NCI-H187 treated with DMSO at 0.1 percent for 48 hours (cell line): ENCODE measurements around the gene TSPYL4.

Experiments
- DNase-seq: peaks from one replicate; lab custom pipeline; 2025; lab: John Stamatoyannopoulos, UW

The TSPYL4 gene

DNA sequence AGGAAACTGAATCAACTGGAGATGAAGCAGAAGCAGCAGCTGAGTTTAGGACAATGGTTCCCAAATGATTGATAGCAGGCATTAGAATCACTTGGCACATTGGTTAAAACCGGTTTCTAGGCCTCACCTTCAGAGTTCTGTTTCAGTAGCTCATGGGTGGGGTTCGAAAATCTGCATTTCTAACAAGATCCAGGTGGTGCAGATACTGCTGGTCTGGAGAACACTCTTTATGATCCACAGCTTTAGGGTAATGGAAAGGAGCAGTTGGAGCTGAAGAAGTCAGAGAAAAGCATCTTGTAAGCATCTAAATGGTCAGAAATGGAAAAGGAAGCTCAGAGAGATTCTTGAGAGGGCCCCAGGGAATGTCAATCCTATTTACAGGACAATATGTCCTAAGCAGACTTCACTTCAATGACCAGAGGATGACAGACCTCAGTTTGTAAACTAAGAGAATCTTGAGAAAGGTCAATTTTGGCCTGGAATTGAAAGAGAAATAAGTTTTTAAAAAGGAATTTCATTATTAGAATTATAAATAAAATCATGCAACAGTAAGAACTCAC is 17.4 kb upstream of the TSPYL4 start:
- DNase-seq, result no peak

GRCh38 chr6:116268589-116269293 is 14.9 kb upstream of the TSPYL4 start:
- DNase-seq, result peak; percentile 28

DNA sequence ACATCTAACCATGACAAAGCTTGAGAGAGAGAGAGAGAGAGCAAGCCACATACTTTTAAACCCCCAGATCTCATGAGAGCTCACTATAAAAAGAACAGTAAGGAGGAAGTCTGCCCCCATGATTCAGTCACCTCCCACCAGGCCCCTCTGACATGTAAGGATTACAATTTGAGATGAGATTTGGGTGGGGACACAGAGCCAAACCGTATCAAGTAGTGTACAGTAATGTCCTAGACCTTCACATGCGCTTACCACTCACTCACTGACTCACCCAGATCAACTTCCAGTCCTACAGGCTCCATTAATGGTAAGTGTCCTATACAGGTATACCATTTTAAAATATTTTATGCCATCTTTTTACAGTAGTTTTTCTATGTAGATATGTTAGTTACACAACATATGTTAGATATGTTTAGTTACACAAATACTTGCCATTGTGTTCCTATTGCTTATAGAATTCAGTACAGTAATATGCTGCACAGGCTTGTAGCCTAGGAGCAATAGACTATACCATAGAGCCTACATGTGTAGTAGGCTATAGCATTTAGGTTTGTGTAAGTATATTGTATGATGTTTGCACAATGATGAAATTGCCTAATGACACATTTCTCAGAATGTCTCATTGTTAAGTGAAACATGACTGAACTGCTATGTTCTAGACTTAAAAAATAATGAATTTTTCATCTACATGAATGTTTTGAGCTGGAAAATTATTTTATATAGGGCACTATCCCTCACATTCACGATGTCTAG is 14.1 kb upstream of the TSPYL4 start:
- no peak for DNase-seq

DNA sequence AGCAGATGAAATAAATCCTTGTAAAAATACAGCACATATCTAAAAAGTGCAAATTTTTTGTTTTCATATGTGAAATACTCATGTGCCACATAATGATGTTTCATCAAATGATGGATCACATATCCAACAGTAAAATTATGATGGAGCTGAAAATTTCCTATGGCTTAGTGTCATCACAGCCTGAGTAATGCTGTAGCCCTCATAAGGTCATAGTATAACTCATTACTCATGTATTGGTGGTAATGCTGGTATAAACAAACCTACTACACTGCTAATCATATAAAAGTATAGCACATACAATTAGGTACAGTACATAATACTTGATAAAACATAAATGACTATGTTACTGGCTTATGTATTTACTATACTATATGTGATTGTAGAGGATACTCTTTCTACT is 12.9 kb upstream of the TSPYL4 start:
- no peak for DNase-seq

DNA sequence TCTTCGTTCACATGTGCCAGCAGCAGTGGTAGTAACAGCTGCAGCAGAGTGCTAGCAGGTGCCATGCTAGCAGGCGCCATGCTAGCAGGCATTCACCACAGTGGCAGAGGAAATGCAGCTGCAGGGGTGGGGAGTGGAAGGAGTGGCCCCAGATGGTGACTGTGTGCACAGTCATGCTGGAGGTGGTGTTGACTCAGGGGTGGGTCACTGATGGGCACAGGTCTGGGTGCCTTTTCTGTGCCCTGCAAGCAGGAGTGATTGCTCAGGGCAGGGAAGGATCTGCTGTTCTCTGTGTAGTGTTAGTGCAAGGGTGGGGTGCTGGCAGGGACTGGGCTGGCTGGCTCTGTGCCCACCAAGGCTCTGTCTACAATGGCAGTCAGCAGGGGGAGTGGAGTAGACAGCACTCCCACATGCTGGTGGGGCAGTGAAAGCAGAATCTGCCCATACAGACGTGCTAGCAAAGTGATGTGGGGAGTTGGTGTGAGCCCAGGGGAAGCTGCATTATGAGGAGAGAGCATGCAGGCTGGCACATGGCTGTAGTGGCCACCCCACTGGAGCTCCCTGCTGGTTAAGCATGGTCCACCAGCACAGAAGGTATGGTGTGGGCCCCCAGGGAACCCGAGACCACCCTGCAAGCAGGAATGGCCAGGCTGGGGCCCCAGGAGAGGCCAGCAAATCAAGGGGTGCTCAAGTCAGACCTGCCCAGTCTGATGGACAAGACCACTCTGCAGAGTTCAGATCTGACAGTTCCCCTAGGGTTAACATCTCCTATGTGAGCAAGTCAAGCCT is 11.4 kb upstream of the TSPYL4 start:
- no peak for DNase-seq

DNA sequence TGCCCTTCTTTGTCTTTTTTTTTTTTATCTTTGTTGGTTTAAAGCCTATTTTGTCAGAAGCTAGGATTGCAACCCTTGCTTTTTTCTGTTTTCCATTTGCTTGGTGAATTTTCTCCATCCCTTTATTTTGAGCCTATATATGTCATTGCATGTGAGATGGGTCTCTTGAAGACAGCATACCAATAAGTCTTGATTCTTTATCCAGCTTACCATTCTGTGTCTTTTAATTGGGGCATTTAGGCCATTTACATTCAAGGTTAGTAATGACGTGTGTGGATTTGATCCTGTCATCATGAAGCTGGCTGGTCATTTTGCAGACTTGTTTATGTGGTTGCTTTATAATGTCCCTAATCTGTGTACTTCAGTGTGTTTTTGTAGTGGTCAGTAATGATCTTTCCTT is 9.5 kb upstream of the TSPYL4 start:
- no peak for DNase-seq

GRCh38 chr6:116258520-116258919 is 4.6 kb upstream of the TSPYL4 start:
- DNase-seq, result no peak

GRCh38 chr6:116256694-116257093 is 2.8 kb upstream of the TSPYL4 start:
- DNase-seq, result no peak

DNA sequence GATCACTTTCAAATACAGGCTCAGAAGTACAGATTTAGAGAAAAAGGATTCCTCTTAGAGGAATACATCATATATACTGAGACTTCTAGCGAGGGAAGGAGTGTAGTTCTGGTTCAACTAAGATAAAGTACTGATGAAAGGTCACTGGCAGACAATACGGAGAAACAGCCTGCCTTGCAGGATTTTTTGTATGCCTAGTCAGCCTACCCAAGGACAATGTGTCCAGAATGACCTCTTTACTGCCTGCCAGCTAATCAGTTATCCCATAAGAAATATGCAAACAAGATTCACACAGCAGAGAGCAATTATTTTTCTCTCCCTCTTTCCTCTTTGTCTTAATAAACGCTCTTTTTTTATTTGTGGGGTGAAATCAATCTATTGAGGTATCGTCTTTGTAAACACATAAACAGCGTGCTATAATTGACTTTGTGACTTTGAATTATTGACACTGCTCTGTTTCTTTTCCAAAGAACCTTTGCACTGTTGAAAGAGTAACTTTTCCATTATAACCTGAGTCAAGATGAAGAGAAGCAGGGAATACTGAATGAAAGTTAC is 1.4 kb upstream of the TSPYL4 start:
- no peak for DNase-seq

DNA sequence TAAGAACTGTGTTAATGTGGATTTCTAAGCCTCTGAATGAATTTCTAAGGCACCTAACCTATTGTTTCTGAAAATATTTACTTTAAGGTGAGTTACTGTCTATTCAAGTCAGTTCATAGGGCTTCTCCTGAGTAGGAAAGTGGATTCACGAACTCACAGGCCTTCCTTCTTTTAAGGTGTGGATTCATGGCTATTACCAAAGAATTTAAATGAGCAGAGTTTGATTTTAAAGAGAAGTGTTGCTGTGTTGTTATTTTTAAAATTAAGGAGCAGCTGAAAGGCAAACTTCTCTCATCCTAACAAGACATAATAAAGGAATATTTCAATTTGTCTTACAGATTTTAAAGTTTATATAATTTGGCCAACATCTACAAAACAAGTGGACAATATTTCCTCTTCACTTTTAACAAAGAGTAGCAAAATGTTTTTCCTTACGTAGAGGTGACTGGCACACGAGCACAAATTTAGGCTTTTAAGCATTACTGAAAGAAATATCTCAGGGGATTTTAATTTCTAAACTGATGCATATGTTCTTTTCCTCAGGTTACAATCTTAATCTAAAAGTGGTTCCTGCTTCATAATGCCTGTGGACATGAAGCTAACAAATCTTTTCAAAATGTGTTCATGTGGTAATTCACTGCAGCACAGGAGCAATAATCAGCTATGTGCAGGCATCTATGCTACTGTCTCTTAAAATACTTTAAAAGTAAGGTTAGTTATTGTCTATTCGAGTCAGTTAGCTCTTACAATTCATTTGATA is 602 bp upstream of the TSPYL4 start:
- DNase-seq, result no peak

GRCh38 chr6:116253188-116253504 is 729 bp downstream of the TSPYL4 start:
- no peak for DNase-seq

- DNase-seq, result no peak
Observed at GRCh38 chr6:116251568-116252384, 2.1 kb downstream of the TSPYL4 start.

- no peak for DNase-seq
Observed at GRCh38 chr6:116248577-116248976, 5.3 kb downstream of the TSPYL4 start.

DNA sequence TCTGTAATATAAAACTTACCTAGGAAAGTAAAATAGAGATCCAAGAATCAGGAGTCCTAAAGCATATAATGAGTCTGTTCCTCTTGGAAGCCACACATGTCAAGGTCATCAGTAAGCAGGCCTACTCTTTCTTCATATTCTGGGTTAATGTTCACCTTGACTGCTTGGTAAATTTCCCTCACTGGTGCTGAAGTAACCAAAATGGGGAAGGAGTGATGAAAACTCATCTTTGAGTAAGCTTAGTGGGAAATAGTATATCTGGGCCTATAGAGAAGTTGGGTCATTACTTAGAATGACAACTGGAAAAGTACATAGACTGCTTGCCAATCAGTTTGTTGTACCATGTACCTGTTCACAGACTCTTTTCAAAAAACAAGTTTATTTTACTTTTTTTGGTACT is 6.6 kb downstream of the TSPYL4 start:
- no peak for DNase-seq

DNA sequence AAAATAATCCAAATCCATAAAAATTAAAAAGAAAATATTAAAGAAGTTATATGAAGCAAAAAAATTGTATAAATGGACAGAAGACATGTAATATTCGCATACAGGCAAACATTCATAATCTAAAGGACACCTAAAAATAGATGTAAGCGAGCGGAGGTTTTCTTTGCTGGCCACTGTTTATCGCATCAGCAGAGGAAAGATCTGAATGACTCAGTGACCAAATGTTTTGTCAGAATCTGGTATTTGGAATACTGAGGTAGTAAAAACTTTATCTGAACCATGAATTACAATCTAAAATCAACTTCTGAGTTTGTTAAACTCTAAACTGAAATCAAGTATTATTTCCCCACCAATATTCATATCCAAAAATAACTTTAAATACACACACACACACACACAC is 7.8 kb downstream of the TSPYL4 start:
- no peak for DNase-seq

DNA sequence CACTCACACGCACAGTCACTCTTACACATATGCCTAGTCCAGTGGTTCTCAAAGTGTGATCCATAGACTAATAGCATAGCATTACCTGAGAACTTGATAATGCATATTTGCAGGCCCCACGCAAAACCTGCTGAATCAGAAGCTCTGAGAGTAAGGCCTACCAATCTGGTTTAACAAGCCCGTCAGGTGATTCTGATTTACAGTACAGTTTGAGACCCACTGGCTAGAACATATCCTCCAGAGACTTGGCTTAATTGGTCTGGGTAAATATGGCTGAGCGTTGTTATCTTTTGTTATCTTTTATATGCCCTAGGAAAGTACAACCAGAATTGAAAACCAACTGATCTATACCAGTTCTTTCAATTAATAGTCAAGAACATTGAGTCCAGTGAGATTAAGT is 9.6 kb downstream of the TSPYL4 start:
- DNase-seq, result no peak

DNA sequence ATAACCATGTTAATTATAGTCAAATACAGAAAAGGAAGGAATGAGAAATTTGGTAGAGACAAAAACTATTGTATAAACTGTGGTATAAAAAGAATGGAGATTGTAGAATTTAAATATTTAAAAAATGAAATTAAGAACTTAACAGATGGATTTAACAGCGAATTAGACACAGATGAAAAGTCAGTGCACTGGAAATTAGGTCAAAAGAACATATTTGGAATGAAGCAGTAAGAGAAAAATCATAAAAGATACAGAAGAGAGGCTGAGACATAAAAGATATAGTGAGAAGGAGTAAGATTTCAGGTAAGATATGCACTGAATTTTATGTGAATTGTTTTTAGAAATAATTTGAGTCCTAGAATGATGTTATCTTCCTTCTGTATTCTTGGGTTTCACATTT is 14.0 kb downstream of the TSPYL4 start:
- no peak for DNase-seq

GRCh38 chr6:116239256-116239655 is 14.6 kb downstream of the TSPYL4 start:
- DNase-seq, result no peak

DNA sequence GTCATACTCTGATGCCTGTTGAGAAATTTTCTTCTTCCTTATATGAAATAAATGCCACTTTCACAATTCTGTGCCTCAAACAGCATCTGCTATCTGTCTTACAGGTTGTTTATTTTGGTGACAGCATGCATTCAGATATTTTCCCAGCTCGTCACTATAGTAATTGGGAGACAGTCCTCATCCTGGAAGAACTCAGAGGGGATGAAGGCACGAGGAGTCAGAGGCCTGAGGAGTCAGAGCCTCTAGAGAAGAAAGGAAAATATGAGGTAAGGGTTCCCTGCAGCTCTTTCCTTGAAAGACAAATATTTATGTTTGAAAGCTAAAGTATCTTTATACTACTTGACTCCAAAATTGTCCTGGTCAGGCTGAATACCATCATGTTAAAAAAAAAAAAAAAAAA is 15.8 kb downstream of the TSPYL4 start:
- no peak for DNase-seq

GRCh38 chr6:116234689-116235088 is 19.2 kb downstream of the TSPYL4 start:
- DNase-seq, result no peak
